Stimulated activated CD4-positive, alpha-beta T cell treated with anti-CD3 and anti-CD28 coated beads, Interleukin-1b, Interleukin-23, amount 100 ng/mL, for 48 hours (primary cell): ENCODE measurements around the gene CPOX.

Experiments used
- DNase-seq: peaks from one replicate; pipeline ENCODE4 v3.0.0-alpha.2; 2020

The CPOX gene

GRCh38 chr3:98534168-98534567 is 59.2 kb downstream of the CPOX start:
- DNase-seq, result no peak

GRCh38 chr3:98532709-98533571 is 60.5 kb downstream of the CPOX start:
- DNase-seq, result no peak

- DNase-seq, result no peak
These were observed 61.2 kb downstream of the CPOX start for GRCh38 chr3:98532275-98532637.

GRCh38 chr3:98531622-98532274 is 61.7 kb downstream of the CPOX start, which contains the start of gene GPR15:
GPR15 (plus strand) TSS chr3:98531978; CDS start chr3:98532034, 56 bp downstream.
- DNase-seq, result no peak

- DNase-seq, result no peak
These were observed 62.7 kb downstream of the CPOX start for GRCh38 chr3:98530676-98531075.

GRCh38 chr3:98529856-98530459 is 63.5 kb downstream of the CPOX start:
- no peak for DNase-seq
